RWPE2 (cell line): ENCODE results near the gene LCK.

Experiments used
- ATAC-seq: fragments of 200-7000 bp; cut with Tn5 transposase; 3 replicates; pipeline ENCODE4 v1.9.1; 2021; ENCODE audit warnings: low read depth
- DNase-seq: peaks from one replicate; pipeline ENCODE4 v3.0.0-alpha.2; 2020; ENCODE audit warnings: low spot score
- H3K27ac ChIP-seq: fragments of 450-650 bp; 2 replicates; pipeline ENCODE4 v1.5.1; 2017; ENCODE audit warnings: mild to moderate bottlenecking; ENCODE audit not compliant: poor library complexity, severe bottlenecking
- H3K27me3 ChIP-seq: fragments of 250-450 bp; sonication (Bioruptor Pico); 2 replicates; pipeline ENCODE4 v1.5.1; 2021; ENCODE audit warnings: mild to moderate bottlenecking, moderate library complexity; ENCODE audit not compliant: insufficient read depth, poor library complexity, severe bottlenecking
- H3K36me3 ChIP-seq: fragments of 250-450 bp; sonication (Bioruptor Pico); 2 replicates; pipeline ENCODE4 v1.5.1; 2020; ENCODE audit warnings: low read depth, mild to moderate bottlenecking, moderate library complexity
- H3K4me1 ChIP-seq: fragments of 250-450 bp; sonication (Bioruptor Pico); 2 replicates; pipeline ENCODE4 v1.5.1; 2021; ENCODE audit warnings: mild to moderate bottlenecking, moderate library complexity; ENCODE audit not compliant: insufficient read depth, poor library complexity, severe bottlenecking
- H3K4me3 ChIP-seq: fragments of 250-450 bp; sonication (Bioruptor Pico); 2 replicates; pipeline ENCODE4 v1.5.1; 2021; ENCODE audit warnings: mild to moderate bottlenecking, moderate library complexity; ENCODE audit not compliant: severe bottlenecking
- H3K9me3 ChIP-seq: fragments of 250-450 bp; sonication (Bioruptor Pico); 2 replicates; pipeline ENCODE4 v1.5.1; 2021; ENCODE audit warnings: mild to moderate bottlenecking, moderate library complexity; ENCODE audit not compliant: severe bottlenecking
- CTCF ChIP-seq: fragments of 450-650 bp; IDR thresholded peaks from one replicate; pipeline ENCODE4 v1.5.1; 2017; ENCODE audit warnings: mild to moderate bottlenecking, moderate library complexity; ENCODE audit not compliant: poor library complexity, severe bottlenecking

The LCK gene

GRCh38 chr1:32316903-32317277 lies 65.8 kb downstream of the LCK start:
- Histone ChIP-seq H3K36me3 (peaks cover 43% of the 10 kb centered on the region), H3K27ac (no peak overlapping the region), H3K4me1 (no peaks in the 10 kb centered on the region), H3K27me3 (no peaks in the 10 kb centered on the region), H3K4me3 (no peak overlapping the region), H3K9me3 (no peaks in the 10 kb centered on the region)
- no peak for TF ChIP-seq CTCF
- no peak for ATAC-seq
- no peak for DNase-seq

DNA sequence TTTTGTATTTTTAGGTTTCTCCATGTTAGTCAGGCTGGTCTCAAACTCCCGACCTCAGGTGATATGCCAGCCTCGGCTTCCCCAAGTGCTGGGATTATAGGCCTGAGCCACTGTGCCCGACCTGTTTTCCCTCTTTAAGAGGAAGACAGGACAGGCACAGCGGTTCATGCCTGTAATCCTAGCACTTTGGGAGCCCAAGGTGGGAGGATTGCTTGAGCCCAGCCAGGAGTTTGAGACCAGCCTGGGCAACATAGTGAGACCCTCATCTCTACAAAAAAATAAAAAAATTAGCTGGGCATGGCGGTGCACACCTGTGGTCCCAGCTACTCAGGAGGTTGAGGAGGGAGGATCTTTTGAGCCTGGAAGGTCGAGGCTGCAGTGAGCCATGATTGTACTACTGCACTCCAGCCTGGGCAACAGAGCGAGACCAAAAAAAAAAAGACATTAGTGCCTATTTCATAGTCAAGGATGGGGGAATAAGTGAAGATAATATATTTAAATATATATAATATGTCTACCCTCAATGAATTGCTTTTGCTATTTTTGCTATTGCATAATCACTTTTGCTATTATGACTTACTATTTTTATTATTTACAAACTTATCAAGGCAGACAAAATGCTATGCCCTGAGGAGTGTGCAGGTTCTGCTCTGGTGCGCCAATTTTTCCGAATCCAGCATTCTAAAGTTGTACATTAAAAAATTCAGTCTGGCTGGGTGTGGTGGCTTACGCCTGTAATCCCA lies 67.2 kb downstream of the LCK start:
- Histone ChIP-seq H3K36me3 (peaks cover 45% of the 10 kb centered on the region), H3K27me3 (no peaks in the 10 kb centered on the region), H3K27ac (no peak overlapping the region), H3K9me3 (no peaks in the 10 kb centered on the region), H3K4me1 (no peaks in the 10 kb centered on the region), H3K4me3 (no peak overlapping the region)
- ATAC-seq, result no peak
- TF ChIP-seq CTCF, result no peak
- no peak for DNase-seq

- TF ChIP-seq CTCF, result no peak
- Histone ChIP-seq H3K27ac (no peak overlapping the region), H3K9me3 (no peaks in the 10 kb centered on the region), H3K36me3 (peaks cover 58% of the 10 kb centered on the region), H3K27me3 (no peaks in the 10 kb centered on the region), H3K4me1 (no peaks in the 10 kb centered on the region), H3K4me3 (no peak overlapping the region)
- peak; percentile 45; the same call in 1 of the 3 replicates for ATAC-seq
- no peak for DNase-seq
Observed at GRCh38 chr1:32321712-32322291, 70.7 kb downstream of the LCK start.

- H3K27me3 ChIP-seq, result no peaks in the 10 kb centered on the region
- ATAC-seq (no peak), DNase-seq (no peak)
- no peak overlapping the region for H3K27ac ChIP-seq
- no peak for TF ChIP-seq CTCF
- H3K36me3 ChIP-seq, result peaks cover 66% of the 10 kb centered on the region
- H3K4me3 ChIP-seq, result no peak overlapping the region
- no peaks in the 10 kb centered on the region for H3K9me3 ChIP-seq
- no peaks in the 10 kb centered on the region for H3K4me1 ChIP-seq
Observed at GRCh38 chr1:32327204-32327603, 76.1 kb downstream of the LCK start.

GRCh38 chr1:32329931-32330466 lies 78.9 kb downstream of the LCK start:
- peaks cover 5% of the 10 kb centered on the region for H3K4me1 ChIP-seq
- DNase-seq (no peak), ATAC-seq (no peak)
- no peaks in the 10 kb centered on the region for H3K27me3 ChIP-seq
- TF ChIP-seq CTCF, result no peak
- no peaks in the 10 kb centered on the region for H3K9me3 ChIP-seq
- H3K4me3 ChIP-seq, result no peak overlapping the region
- H3K36me3 ChIP-seq, result peaks cover 59% of the 10 kb centered on the region
- no peak overlapping the region for H3K27ac ChIP-seq
